Measurements from ENCODE around the gene SPRN. TPM values are rescaled to one million over a fixed set of nuclear protein-coding genes. Genes with fewer than 3 reads are reported as not detected.

The SPRN gene
- total RNA-seq, 1 experiment from 2014 or later = not detected

GRCh38 chr10:133461027-133461426 lies 36.6 kb upstream of the SPRN start:
- Histone ChIP-seq H3K4me1 (replicated peaks; ENCODE audit: insufficient read depth) (no peaks in the 10 kb centered on the region), H3K27ac (no peak overlapping the region), H3K4me2 (no peak overlapping the region), H2AFZ (no peak overlapping the region), H3F3A (ENCODE audit: insufficient read depth, low read depth) (no peaks in the 10 kb centered on the region), H3K9me2 (ENCODE audit: insufficient read depth) (no peaks in the 10 kb centered on the region), H3K79me2 (ENCODE audit: low read depth) (no peaks in the 10 kb centered on the region), H3K27me3 (ENCODE audit: insufficient read depth, low read depth) (peaks cover 4% of the 10 kb centered on the region; the same call in 1 of the 2 replicates), H3K4me3 (no peak overlapping the region), H3K36me3 (ENCODE audit: low read depth) (no peaks in the 10 kb centered on the region), H4K20me1 (ENCODE audit: insufficient read depth) (no peaks in the 10 kb centered on the region), H3K9me3 (ENCODE audit: insufficient read depth, low read depth) (no peaks in the 10 kb centered on the region)
- BruUV-seq (replicated peaks) = no TSS peak
- DNase-seq = no peak
- ChIA-PET CTCF (no interaction called here), POLR2A (ENCODE audit: unreplicated experiment) (no interaction called here)
- intact Hi-C loops (cut with micrococcal nuclease; ENCODE audit: unreplicated experiment) = no loop called here
- TF ChIP-seq CTCF (conservative IDR thresholded peaks at IDR 0.05) (no peak), EZH2 (IDR thresholded peaks at IDR 0.05; ENCODE audit: low read depth) (no peak)

GRCh38 chr10:133460208-133460769 lies 35.9 kb upstream of the SPRN start:
- intact Hi-C loops (cut with micrococcal nuclease; ENCODE audit: unreplicated experiment) = no loop called here
- DNase-seq = no peak
- H3K4me1 ChIP-seq (replicated peaks; ENCODE audit: insufficient read depth) = no peaks in the 10 kb centered on the region
- H3K4me2 ChIP-seq = no peak overlapping the region
- H3F3A ChIP-seq (ENCODE audit: insufficient read depth, low read depth) = no peaks in the 10 kb centered on the region
- no peaks in the 10 kb centered on the region for H3K9me2 ChIP-seq (ENCODE audit: insufficient read depth)
- H3K27ac ChIP-seq = no peak overlapping the region
- H2AFZ ChIP-seq = no peak overlapping the region
- H3K36me3 ChIP-seq (ENCODE audit: low read depth) = no peaks in the 10 kb centered on the region
- peaks cover 8% of the 10 kb centered on the region for H3K27me3 ChIP-seq (ENCODE audit: insufficient read depth, low read depth)
- no peaks in the 10 kb centered on the region for H4K20me1 ChIP-seq (ENCODE audit: insufficient read depth)
- TF ChIP-seq EZH2 (IDR thresholded peaks at IDR 0.05; ENCODE audit: low read depth) (no peak), CTCF (conservative IDR thresholded peaks at IDR 0.05) (no peak)
- no peaks in the 10 kb centered on the region for H3K79me2 ChIP-seq (ENCODE audit: low read depth)
- POLR2A ChIA-PET (ENCODE audit: unreplicated experiment) = no interaction called here
- H3K4me3 ChIP-seq = no peak overlapping the region
- no TSS peak for BruUV-seq (replicated peaks)
- H3K9me3 ChIP-seq (ENCODE audit: insufficient read depth, low read depth) = no peaks in the 10 kb centered on the region
- CTCF ChIA-PET = no interaction called here

GRCh38 chr10:133459454-133460207 lies 35.2 kb upstream of the SPRN start:
- H2AFZ ChIP-seq = no peak overlapping the region
- H3F3A ChIP-seq (ENCODE audit: insufficient read depth, low read depth) = no peaks in the 10 kb centered on the region
- H3K4me3 ChIP-seq = no peak overlapping the region
- no peak for TF ChIP-seq CTCF (conservative IDR thresholded peaks at IDR 0.05)
- no peaks in the 10 kb centered on the region for H3K9me2 ChIP-seq (ENCODE audit: insufficient read depth)
- ChIA-PET CTCF (no interaction called here), POLR2A (ENCODE audit: unreplicated experiment) (no interaction called here)
- H3K79me2 ChIP-seq (ENCODE audit: low read depth) = no peaks in the 10 kb centered on the region
- H3K36me3 ChIP-seq (ENCODE audit: low read depth) = no peaks in the 10 kb centered on the region
- H3K27ac ChIP-seq = no peak overlapping the region
- no peak for DNase-seq
- H3K27me3 ChIP-seq (ENCODE audit: insufficient read depth, low read depth) = peaks cover 15% of the 10 kb centered on the region
- intact Hi-C loops (cut with micrococcal nuclease; ENCODE audit: unreplicated experiment) = no loop called here
- no TSS peak for BruUV-seq (replicated peaks)
- H3K4me1 ChIP-seq (replicated peaks; ENCODE audit: insufficient read depth) = no peaks in the 10 kb centered on the region
- H3K4me2 ChIP-seq = no peak overlapping the region
- H3K9me3 ChIP-seq (ENCODE audit: insufficient read depth, low read depth) = no peaks in the 10 kb centered on the region
- H4K20me1 ChIP-seq (ENCODE audit: insufficient read depth) = no peaks in the 10 kb centered on the region

Measured in PC-9 (cell line).